ENCODE measurements around the gene PLCL1. TPM values are rescaled to one million over a fixed set of nuclear protein-coding genes. Genes with fewer than 3 reads are reported as not detected.

Gene PLCL1
- total and polyA plus RNA-seq, 2 donors from 2014 or later = 13.6 to 14.7 TPM

- intact Hi-C loops (cut with DNase I) = no loop called here
- no peaks in the 10 kb centered on the region for H3K9me3 ChIP-seq (ENCODE audit: control insufficient read depth in 2 of 3, insufficient read depth in 1 of 3, low read length in 3 of 3)
- no peak overlapping the region for H3K27ac ChIP-seq (ENCODE audit: low read depth in 2 of 2, low read length in 2 of 2)
- H3K36me3 ChIP-seq (ENCODE audit: control insufficient read depth in 2 of 3, insufficient read depth in 3 of 3, low read length in 3 of 3) = no peaks in the 10 kb centered on the region
- FAIRE-seq = no peak
- no peak overlapping the region for H3K9ac ChIP-seq (ENCODE audit: low read length in 3 of 3)
- H3K27me3 ChIP-seq (ENCODE audit: control insufficient read depth, insufficient read depth, low read length) = no peaks in the 10 kb centered on the region
- TF ChIP-seq CTCF (IDR thresholded peaks at IDR 0.05; ENCODE audit: borderline replicate concordance, extremely low read depth, insufficient read depth) = no peak
- no peak overlapping the region for H3K4me3 ChIP-seq (ENCODE audit: low read length in 3 of 3)
- DNase-seq = no peak
- peaks cover 0 to 21% (median 4%) of the 10 kb centered on the region in 3 donors for H3K4me1 ChIP-seq (ENCODE audit: control insufficient read depth in 2 of 3, insufficient read depth in 2 of 3, low read depth in 1 of 3, low read length in 3 of 3)
Observed at GRCh38 chr2:198080879-198081765, 276.7 kb downstream of the PLCL1 start.

DNA sequence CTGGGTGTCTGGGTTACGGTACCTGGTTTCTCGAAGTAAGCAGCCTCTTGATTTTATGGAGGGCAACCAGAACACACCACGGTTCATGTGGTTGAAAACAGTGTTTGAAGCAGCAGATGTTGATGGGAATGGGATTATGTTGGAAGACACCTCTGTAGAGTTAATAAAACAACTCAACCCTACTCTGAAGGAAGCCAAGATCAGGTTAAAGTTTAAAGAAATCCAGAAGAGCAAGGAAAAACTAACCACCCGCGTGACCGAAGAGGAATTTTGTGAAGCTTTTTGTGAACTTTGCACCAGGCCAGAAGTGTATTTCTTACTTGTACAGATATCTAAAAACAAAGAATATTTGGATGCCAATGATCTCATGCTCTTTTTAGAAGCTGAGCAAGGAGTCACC lies 279.8 kb downstream of the PLCL1 start:
- Histone ChIP-seq H3K27ac (ENCODE audit: low read depth in 2 of 2, low read length in 2 of 2) (peak overlapping the region; percentile 22 to 33), H3K4me1 (ENCODE audit: control insufficient read depth in 2 of 3, insufficient read depth in 2 of 3, low read depth in 1 of 3, low read length in 3 of 3) (peaks cover 0 to 21% (median 4%) of the 10 kb centered on the region in 3 donors), H3K27me3 (ENCODE audit: control insufficient read depth, insufficient read depth, low read length) (no peaks in the 10 kb centered on the region), H3K9ac (ENCODE audit: low read length in 3 of 3) (no peak overlapping the region), H3K36me3 (ENCODE audit: control insufficient read depth in 2 of 3, insufficient read depth in 3 of 3, low read length in 3 of 3) (peaks cover 0 to 3% (median 0%) of the 10 kb centered on the region in 3 donors), H3K9me3 (ENCODE audit: control insufficient read depth in 2 of 3, insufficient read depth in 1 of 3, low read length in 3 of 3) (no peaks in the 10 kb centered on the region), H3K4me3 (ENCODE audit: low read length in 3 of 3) (peak overlapping the region in 1 of 3 donors; percentile 2)
- no peak for TF ChIP-seq CTCF (IDR thresholded peaks at IDR 0.05; ENCODE audit: borderline replicate concordance, extremely low read depth, insufficient read depth)
- FAIRE-seq (peak; percentile 56), DNase-seq (peak in 2 of 5 donors; percentile 19 to 40)
- intact Hi-C loops (cut with DNase I) = no loop called here

GRCh38 chr2:198096002-198096401 lies 291.6 kb downstream of the PLCL1 start:
- intact Hi-C loops (cut with DNase I) = no loop called here
- Histone ChIP-seq H3K27me3 (ENCODE audit: control insufficient read depth, insufficient read depth, low read length) (no peaks in the 10 kb centered on the region), H3K9ac (ENCODE audit: low read length in 3 of 3) (no peak overlapping the region), H3K4me3 (ENCODE audit: low read length in 3 of 3) (no peak overlapping the region), H3K36me3 (ENCODE audit: control insufficient read depth in 2 of 3, insufficient read depth in 3 of 3, low read length in 3 of 3) (no peaks in the 10 kb centered on the region), H3K4me1 (ENCODE audit: control insufficient read depth in 2 of 3, insufficient read depth in 2 of 3, low read depth in 1 of 3, low read length in 3 of 3) (peaks cover 0 to 35% (median 9%) of the 10 kb centered on the region in 3 donors), H3K27ac (ENCODE audit: low read depth in 2 of 2, low read length in 2 of 2) (peak overlapping the region in 1 of 2 donors; percentile 44), H3K9me3 (ENCODE audit: control insufficient read depth in 2 of 3, insufficient read depth in 1 of 3, low read length in 3 of 3) (peaks cover 0 to 2% (median 0%) of the 10 kb centered on the region in 3 donors)
- no peak for TF ChIP-seq CTCF (IDR thresholded peaks at IDR 0.05; ENCODE audit: borderline replicate concordance, extremely low read depth, insufficient read depth)
- DNase-seq (no peak), FAIRE-seq (no peak)

All from kidney (tissue), 14 donors.